Pons (tissue), 1 donor: Measurements from ENCODE around the gene MTREX.

Source experiments
- DNase-seq: peaks from one replicate; pipeline ENCODE4 v3.0.0-alpha.2; 2016; ENCODE audit warnings: low spot score

Gene MTREX

GRCh38 chr5:55429613-55430253, 121.9 kb downstream of the MTREX start:
- DNase-seq = no peak

GRCh38 chr5:55432549-55432948, 124.8 kb downstream of the MTREX start:
- no peak for DNase-seq

- no peak for DNase-seq
These were observed 129.7 kb downstream of the MTREX start for GRCh38 chr5:55437452-55437851.

DNA sequence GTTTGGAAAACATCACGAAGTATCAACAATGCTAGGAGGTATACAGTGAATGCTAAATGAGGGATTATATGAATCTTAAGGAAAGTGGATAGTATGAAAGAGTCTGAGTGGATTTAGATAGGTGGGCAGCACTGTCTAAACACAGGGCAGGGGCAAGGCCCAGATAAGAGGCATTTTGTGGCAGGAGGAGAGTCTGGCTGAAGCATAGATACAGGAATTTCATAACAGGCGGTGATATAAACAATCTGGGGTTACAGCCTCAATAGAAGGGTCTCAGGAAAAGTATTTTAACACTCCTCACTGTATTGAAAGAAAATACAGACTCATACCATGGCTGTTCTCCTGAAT, 130.0 kb downstream of the MTREX start:
- no peak for DNase-seq

GRCh38 chr5:55438998-55439397, 131.2 kb downstream of the MTREX start:
- peak; percentile 50 for DNase-seq

- DNase-seq = peak; percentile 62
These were observed 132.4 kb downstream of the MTREX start for GRCh38 chr5:55440188-55440646.

DNA sequence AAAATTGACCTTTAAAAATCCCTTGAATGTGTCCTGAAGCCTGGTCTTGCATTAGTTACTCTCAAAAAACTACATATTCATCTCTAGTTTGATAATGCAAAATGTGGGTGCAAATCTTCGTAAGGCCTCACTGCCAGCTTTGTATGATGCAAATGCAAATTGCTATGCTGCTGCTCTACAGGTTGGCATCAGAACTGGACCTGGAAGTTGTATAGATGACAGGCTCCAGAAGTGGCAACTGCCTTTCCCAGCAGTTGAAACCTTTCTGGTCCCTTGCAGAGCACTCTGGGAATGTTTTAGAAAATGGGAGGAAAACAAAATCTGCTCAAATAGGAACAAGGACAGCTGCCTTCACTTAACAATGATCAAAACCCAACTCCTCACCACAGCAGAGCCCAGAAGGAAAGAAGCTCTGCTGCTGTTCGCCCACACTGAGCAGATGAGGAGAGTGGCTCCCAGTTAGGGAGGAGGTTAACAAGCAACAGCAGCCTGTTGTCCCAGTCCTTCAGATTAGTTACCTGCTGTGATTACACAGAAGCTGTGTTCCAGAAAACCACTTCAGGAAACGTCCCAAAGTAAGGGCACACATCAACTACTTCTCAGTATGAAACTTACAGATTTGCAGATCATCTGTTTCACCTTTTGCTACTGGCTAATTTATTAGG, 133.4 kb downstream of the MTREX start:
- DNase-seq = no peak

- DNase-seq = no peak
These were observed 134.2 kb downstream of the MTREX start for GRCh38 chr5:55441954-55442353.

GRCh38 chr5:55445791-55446190, 138.0 kb downstream of the MTREX start:
- no peak for DNase-seq

DNA sequence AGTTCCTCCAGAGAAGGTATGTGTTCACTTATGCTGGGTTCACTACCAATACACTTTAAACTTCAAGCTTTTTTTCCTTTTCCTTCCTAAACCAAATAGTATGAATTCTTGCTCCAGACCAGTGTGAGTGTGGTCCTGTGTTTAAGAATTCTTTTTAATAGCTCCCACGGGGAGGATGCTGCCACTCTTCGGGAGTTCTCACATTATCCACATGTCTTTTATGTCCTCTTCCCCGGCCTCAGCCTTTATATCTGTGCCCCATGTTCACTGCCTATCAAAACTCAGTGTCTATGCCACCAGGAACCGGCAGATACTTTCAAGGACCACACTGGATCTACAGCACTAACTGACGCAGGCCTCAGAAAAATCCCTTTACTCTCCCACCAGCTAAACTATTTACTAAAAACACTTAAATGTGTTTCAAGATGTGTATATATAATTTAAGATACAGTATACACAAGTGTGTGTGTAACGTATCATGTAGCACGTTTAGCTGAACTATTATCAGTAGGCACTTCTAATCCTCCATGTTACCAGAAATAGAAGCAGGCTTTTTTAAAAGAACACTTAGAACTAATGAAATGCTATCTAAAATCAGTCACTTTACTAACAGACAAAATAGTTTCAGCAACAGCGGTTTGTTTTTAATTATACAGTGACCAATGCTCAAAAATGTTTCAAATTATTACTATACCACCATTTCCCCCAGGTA, 139.0 kb downstream of the MTREX start:
- DNase-seq = no peak

- peak; percentile 56 for DNase-seq
These were observed 142.4 kb downstream of the MTREX start for GRCh38 chr5:55450050-55450765.

- DNase-seq = no peak
These were observed 144.2 kb downstream of the MTREX start for GRCh38 chr5:55451976-55452375.

GRCh38 chr5:55453211-55453610, 145.4 kb downstream of the MTREX start:
- peak; percentile 49 for DNase-seq

DNA sequence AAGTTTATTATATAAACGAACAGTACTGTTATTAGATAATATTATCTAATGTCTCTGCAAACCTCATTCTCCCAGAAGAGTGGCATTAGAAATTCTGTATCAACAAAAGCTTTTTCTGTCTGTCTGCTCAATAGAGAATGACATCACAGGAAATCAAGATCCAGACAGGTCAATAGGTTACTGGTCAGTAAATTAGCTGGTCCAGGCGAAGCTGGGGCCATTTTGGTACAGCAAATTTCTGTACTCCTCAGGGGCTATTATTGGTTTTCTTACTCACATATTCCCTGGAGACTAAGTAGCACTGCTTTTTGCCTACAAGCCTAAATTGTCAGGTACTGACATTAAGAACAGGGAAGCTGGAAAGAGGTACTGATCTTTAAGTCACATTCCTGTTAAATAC, 146.5 kb downstream of the MTREX start:
- DNase-seq = no peak

DNA sequence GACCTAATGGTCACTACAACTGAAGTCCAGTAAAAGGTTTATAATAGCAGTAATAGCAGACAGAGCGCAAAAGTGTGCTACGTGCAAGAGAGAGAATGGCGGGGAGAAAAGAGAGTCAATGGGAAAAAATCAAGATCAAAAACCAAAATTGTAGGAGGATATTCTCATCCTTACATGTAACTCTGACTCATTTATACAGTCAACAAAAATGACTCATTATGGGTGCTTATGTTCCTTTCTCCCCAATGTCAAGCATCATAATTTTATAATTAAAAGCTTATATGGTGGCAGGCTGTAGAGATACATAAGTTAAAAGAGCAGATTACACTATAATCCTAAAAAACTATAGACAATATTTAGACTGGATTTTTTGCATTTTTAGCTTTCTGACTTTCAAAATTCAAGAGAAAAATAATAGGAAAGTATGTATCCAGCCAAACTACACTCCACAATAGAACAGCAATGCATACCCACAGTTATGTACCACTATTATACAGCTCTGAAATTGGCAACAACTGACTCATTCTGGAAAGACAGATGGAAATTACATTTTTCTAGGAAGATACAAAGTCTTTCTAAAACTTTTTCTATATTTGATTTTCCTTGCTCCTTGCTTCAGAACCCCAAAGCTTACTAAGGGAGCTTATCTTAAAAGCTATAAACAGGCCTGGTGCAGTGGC, 148.6 kb downstream of the MTREX start:
- no peak for DNase-seq

DNA sequence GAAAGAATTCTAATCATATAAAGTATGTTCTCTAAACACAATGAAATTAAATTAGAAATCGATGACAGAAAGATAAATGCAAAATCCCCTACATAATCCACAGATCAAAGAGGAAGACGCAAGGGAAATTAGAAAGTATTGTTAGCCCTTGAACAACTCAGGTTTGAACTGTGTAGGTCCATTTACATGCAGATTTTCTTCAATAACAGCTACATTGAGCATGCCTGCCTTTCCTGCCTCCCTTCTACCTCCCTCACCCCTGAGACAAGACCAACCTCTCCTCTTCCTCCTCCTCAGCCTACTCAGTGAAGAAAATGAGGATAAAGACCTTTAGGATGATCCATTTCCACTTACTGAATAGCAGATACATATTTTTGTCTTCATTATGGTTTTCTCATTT, 151.8 kb downstream of the MTREX start:
- no peak for DNase-seq

- no peak for DNase-seq
These were observed 155.8 kb downstream of the MTREX start for GRCh38 chr5:55463613-55464012.

DNA sequence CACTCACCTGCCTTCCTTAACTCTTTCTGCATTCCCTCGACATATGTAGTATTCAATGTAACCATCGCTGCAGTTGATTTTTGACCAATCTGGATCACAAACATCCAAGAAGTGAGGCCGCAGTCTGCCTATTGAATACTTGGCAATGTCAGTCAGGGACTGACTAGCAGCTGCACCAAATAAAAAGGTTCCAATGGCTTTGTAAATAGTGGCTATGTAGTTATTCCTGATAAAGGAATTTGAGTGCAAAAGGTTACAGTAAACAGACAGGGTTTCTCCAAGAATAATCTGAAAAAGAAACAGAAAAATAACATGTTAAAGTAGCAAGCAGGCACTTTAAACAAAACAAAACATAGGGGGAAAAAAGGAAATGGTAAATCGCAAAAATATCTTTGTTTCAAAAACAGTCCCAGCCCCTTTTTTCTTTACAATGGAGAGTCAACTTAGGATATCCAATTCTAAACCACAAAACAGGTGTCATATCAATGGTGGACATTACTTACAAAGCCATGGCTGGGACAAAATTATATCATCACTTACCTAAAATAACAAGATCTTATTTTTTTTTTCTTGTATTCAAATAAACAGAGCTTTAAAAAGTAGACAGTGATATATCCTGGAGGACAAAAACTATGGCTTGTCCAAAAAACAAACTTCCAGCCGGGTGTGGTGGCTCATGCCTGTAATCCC, 160.2 kb downstream of the MTREX start:
- no peak for DNase-seq

GRCh38 chr5:55469839-55470238, 162.1 kb downstream of the MTREX start:
- DNase-seq = no peak

DNA sequence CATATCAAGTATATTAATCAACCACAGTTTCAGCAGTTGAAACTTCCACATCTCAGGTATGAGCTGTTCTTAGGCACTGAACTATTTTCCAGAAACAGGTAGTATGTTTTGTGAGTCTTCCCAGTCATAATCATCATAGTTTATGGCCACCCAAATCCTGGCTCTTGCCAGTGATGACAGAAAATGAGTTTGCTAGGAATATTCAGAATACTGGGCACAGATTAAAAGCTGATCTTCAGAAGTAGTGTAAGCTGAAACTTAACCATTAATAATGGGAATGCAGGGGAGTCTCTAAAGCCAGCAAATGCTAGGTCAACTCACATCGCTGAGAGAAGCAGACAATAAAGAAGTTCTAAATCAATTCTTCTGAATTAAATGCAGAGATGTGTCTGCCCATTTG, 162.5 kb downstream of the MTREX start:
- DNase-seq = no peak

DNA sequence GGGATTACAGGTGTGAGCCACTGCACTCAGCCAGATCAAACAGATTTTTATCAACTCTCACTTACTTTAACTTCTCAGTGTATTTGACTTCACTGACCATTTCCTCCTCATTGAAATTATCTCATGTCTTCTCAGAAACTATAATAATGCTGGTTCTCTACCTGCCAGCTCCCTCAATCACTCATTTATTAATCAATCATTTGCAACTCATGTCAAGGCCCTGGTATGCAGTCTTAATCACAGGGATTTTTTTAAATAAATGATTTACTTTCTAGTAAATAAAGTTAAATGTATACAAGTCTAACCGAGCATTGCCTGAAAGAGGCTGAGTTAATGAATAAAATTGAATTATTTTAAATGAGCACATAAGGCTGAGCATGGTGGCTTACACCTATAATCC, 163.7 kb downstream of the MTREX start:
- DNase-seq = no peak

DNA sequence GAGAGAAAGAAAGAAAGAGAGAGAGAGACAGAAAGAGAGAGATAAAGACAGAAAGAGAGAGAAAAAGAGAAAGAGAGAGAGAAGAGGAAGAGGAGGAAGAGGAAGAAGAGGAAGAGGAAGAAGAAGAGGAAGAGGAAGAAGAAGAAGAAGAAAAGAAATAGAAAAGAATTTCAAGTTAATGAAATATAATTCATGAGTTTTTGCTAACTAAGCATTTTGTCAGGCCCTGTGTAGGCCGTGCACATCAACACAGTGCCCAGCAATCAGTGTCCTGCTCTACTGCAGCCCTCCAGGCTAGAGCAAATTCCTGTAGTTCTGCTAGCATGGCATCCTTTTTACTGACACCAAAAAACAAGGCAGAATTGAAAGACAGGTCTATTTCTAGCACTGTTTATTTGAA, 164.9 kb downstream of the MTREX start:
- DNase-seq = no peak
